GM19395 (cell line): ENCODE results near the gene ILK.

Source experiments
- ATAC-seq: cut with Tn5 transposase; IDR thresholded peaks from one replicate; pipeline ENCODE4 v1.9.1; 2021; ENCODE audit warnings: mild to moderate bottlenecking, moderate library complexity; ENCODE audit not compliant: unreplicated experiment

Gene ILK

DNA sequence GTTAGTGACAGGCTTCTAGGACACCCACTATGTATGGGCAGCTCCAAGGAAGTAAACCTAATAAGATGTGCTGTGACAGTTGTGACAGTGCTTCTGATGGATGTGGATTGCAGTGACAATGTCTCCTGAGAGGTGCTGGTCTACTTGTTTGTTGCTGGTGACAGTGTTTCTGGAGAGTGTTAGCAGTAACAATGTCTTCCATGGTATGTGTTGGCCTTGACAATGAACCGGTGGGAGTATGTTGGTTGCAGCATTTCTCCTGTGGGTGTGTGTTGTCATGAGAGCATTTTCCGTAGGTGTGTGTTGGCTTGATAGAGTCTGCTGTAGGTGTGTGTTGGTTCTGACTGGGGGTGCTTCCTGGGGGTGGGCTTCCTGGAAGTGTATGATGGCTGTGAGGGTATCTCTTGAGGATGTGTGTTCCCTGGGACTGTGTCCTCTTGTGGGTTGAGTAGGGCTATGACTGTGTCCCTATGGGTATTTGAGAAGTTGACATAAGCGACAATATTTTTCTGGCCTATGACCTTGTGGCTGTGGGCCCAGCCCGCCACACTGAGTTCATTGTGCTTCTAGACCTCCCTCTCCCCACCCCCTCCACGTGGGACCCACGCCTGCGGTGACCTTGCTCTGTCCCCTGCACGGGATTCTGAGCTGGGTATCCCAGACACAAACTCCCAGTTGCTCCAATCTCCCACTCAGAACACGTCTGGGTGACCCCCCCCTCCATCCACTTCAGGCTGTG, 50.9 kb downstream of the ILK start:
- no peak for ATAC-seq

DNA sequence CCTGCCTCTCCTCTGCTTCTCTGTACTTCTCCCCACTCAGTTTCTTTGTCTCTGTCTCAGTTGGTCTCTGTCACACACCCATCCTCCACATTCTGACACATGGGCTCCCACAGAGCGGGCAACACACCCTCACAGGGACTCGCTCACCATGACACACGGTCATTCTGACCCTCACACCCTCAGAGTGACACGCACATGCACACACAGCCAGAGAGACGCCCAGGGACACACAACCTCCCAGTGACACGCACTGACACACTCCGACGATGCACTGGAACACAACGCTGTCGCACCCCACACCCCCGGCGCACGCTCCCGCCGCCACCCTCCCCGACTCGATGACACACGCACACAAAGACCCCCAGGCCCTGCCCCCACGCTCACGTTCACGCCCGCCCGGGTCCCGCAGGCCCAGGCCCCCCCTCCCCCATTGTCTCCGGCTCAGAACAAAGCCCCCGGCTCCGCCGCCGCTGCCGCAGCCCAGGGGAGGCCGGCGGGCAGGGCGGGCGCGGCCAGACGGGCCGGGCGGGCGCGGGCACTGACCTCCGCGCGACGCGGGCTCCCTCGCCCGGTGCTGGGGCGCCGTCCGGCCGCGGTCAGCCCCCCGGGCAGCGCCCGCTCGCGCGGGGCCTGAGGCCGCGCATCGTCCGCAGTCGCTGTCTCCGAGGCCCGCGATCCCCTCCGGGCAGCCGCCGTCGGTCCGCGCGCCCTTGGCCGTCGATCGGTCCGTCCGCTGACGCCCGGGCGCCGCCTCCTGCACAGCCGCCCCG, 51.6 kb downstream of the ILK start:
- ATAC-seq, result no peak

DNA sequence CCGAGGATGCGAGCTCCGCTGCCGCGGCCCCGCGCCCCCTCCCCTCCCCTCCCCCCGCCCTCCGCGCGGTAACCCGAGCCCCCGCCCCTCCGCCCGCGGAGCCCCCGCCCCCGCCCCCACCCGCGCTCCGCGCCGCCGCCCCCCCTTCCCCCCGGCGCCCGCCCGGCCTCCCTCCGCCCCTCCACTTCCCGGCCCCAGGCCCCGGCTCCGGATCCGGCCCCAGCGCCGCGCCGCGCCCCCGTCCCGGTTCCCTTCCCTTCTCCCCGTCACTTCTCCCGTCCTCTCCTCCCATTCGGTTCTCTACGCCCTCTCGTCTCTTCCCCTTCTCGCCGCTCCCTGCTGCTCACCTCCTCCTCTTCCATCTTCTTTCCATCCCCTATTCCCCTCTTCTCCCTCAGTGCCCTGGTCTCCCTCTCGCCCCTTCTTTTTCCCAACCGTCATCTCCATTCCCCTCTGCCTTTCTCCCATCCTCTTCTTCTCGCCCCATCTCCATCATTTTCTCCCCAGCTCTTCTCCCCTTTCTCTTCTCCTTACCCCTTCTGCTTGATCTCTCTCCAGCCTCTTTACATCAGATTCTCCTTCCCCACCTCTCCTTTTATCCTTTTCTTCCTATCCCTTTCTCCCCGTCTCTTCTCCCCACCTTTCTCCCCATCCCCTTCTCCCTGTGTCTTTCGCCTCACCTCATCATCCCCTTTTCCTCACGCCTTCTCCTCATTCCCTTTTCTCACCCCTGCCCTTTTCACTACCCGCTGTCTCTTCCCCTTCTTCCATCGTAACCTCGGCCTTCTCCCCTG, 52.4 kb downstream of the ILK start, which contains the start of gene DCHS1:
TSS of gene DCHS1 (minus strand) at position 20 of the 794 bp plus-strand sequence. CDS start 14,196 bp downstream, outside the sequence.
- no peak for ATAC-seq

DNA sequence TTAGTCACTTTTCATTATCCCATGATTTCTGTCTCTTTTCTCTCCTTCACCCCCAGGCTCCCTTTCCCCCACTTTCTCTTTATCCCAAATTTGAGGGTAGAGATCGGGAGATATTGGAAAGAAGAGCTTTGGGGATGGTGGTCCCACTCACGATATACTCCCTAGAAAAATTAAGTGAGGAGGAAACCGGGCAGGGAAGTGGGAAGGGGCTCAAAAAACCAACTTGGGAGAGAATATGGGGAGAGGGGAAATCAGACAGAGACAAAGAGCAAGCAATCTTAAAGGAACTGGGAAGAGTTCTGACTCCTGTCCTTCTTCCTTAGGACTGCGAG, 53.0 kb downstream of the ILK start:
- ATAC-seq, result no peak

DNA sequence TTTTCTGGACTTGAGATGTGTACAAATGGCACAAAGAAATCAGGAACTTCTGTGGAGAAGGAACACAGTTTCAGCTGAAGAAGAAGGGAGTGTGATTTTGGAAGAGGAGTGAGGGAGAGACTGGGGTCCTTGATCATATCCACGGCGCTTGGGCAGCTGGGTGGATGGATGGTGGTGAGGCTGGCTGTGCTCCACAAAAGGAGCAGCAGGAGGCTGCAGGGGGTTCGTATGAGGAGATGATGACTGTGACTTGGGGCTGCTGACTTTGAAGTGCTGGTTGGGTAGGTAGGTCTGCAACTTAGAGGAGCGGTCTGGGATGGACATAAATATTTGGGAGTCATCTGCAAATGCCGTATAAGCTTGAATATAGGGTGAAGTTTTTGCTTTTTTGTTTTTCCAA, 53.4 kb downstream of the ILK start:
- no peak for ATAC-seq

DNA sequence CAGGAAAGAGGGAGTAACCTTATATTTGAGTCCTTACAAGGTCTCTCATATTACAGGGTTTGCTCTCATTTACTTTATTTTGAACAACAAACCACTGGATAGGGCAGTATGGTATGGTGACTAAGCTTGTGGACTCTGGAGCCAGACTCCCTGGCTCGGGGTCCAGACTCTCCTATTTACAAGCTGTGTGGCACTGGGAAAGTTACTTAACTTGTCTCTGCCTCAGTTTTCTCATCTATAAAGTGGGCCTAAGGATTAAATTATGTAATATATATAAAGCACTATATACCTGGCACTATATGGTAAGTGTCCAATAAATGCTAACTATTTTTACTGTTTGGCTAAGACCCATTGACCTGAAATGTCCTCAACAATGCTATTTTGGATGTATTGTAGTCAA, 53.8 kb downstream of the ILK start:
- no peak for ATAC-seq

DNA sequence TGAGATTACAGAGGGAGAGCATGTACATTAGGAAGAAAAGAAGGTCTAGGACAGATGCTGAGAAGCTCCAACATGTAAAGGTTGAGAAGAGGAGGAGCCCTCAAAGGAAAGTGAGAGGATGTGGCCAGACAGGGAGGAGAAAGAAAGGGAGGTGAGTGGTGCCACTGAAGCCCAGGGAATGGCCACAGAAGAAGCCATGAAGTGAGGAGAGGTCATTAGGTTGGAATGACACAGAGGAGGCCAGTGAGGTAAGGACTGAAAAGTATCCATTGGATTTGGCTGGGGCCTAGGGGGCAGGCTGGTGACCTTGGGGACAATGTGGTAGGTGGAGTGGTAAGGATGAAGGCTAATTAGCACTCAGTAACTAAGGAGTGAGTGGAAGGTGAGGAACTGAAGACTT, 55.1 kb downstream of the ILK start:
- no peak for ATAC-seq
